GM23248 (cell line): ENCODE measurements around the gene PRDM16.

ENCODE experiments used
- EZH2 ChIP-seq: fragments of 200-600 bp; sonication (generic); IDR thresholded peaks from 2 replicates; pipeline ENCODE4 v1.6.1; 2018; ENCODE audit warnings: antibody characterized with exemption, mild to moderate bottlenecking; ENCODE audit not compliant: insufficient read depth, poor library complexity, severe bottlenecking
- EZH2phosphoT487 ChIP-seq: fragments of 200-600 bp; sonication (generic); IDR thresholded peaks from 2 replicates; pipeline ENCODE4 v1.6.1; 2018; ENCODE audit warnings: antibody characterized with exemption, moderate library complexity, mild to moderate bottlenecking, low read depth; ENCODE audit not compliant: insufficient read depth

GRCh38 chr1:3375245-3375644 lies 306.2 kb downstream of the PRDM16 start:
- TF ChIP-seq EZH2 (no peak), EZH2phosphoT487 (no peak)
